GM12875 (cell line): ENCODE results near the gene TRDN.

Experiments
- H3K4me3 ChIP-seq: one replicate; pipeline ENCODE4 v1.5.1; 2011; ENCODE audit warnings: low read depth, low read length, control low read depth
- CTCF ChIP-seq: IDR thresholded peaks from 2 replicates; pipeline ENCODE4 v1.5.1; 2011; ENCODE audit warnings: low read depth, mild to moderate bottlenecking, control low read depth, inconsistent platforms, low read length, moderate library complexity, borderline replicate concordance; ENCODE audit not compliant: insufficient read depth

Gene TRDN

GRCh38 chr6:123662757-123663156, 26.0 kb upstream of the TRDN start:
- TF ChIP-seq CTCF, result no peak
- H3K4me3 ChIP-seq, result no peak overlapping the region

GRCh38 chr6:123661105-123661891, 24.5 kb upstream of the TRDN start:
- TF ChIP-seq CTCF, result no peak
- no peak overlapping the region for H3K4me3 ChIP-seq

GRCh38 chr6:123659960-123660748, 23.4 kb upstream of the TRDN start:
- H3K4me3 ChIP-seq, result no peak overlapping the region
- no peak for TF ChIP-seq CTCF

- no peak for TF ChIP-seq CTCF
- H3K4me3 ChIP-seq, result no peak overlapping the region
Measured at GRCh38 chr6:123658848-123659247, 22.1 kb upstream of the TRDN start.

- H3K4me3 ChIP-seq, result no peak overlapping the region
Measured at GRCh38 chr6:123655521-123656306, 19.0 kb upstream of the TRDN start.

GRCh38 chr6:123648723-123649122, 12.0 kb upstream of the TRDN start:
- no peak for TF ChIP-seq CTCF
- H3K4me3 ChIP-seq, result no peak overlapping the region

More at GRCh38 chr6:123655521-123656306, 19.0 kb upstream of the TRDN start:
- no peak for TF ChIP-seq CTCF
